Fibroblast of skin of abdomen (primary cell): Measurements from ENCODE around the gene IZUMO1.
A peak's percentile ranks its signal among the peaks of the same experiment; 100 is the strongest.

Experiments
- DNase-seq: peaks from one replicate; pipeline ENCODE4 v3.0.0-alpha.2; 2013

The IZUMO1 gene

DNA sequence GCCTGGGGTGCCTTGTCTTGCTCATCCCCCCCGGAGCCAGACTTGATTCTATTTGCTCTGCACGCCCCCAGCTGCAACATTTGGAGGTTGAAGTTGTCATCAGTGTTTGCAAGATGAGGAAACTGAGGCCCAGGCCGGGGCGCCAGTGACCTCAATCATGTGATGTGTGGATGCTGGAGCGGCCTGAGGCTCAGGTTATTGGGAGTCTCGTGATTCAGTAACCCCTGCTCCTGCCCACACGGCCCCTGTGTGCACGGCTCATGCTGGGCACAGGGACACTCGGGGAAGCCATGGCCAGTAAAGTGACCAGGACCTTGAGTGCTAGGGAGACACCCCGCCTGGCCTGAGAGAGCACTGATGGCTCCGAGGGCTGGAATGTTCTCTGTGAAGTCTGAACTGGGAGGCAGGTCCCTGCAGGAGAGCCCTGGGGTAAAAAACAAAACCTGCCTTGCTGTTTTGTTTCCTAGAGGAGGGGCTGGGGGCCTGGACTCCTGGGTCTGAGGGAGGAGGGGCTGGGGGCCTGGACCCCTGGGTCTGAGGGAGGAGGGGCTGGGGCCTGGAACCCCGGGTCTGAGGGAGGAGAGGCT lies 10.5 kb upstream of the IZUMO1 start:
- no peak for DNase-seq

DNA sequence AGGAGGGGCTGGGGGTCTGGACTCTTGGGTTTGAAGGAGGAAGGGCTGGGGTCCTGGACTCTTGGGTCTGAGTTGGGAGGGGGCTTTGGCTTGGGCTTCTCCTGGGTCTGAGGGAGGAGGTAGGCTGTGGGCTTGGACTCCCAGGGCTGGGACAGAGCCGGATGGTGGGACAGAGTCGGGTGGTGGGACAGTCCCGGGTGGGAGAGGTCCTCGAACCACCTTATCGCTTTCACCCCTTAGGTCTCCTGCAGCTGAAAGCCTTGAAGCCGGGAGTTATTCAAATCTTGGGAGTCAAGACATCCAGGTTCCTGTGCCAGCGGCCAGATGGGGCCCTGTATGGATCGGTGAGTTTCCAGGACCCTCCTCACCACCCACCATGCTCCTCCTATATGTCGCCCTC lies 10.0 kb upstream of the IZUMO1 start:
- no peak for DNase-seq

DNA sequence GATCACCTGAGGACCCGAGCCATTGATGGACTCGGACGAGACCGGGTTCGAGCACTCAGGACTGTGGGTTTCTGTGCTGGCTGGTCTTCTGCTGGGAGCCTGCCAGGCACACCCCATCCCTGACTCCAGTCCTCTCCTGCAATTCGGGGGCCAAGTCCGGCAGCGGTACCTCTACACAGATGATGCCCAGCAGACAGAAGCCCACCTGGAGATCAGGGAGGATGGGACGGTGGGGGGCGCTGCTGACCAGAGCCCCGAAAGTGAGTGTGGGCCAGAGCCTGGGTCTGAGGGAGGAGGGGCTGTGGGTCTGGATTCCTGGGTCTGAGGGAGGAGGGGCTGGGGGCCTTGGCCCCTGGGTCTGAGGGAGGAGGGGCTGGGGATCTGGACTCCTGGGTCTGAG lies 9.5 kb upstream of the IZUMO1 start:
- no peak for DNase-seq

DNA sequence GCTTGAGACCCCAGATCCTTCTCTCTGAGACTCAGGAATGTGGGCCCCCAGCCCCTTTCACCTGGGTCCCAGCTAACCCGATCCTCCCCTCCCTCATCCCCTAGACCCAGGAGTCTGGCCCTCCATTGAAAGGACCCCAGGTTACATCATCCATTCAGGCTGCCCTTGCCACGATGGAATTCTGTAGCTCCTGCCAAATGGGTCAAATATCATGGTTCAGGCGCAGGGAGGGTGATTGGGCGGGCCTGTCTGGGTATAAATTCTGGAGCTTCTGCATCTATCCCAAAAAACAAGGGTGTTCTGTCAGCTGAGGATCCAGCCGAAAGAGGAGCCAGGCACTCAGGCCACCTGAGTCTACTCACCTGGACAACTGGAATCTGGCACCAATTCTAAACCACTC lies 9.1 kb upstream of the IZUMO1 start:
- no peak for DNase-seq

DNA sequence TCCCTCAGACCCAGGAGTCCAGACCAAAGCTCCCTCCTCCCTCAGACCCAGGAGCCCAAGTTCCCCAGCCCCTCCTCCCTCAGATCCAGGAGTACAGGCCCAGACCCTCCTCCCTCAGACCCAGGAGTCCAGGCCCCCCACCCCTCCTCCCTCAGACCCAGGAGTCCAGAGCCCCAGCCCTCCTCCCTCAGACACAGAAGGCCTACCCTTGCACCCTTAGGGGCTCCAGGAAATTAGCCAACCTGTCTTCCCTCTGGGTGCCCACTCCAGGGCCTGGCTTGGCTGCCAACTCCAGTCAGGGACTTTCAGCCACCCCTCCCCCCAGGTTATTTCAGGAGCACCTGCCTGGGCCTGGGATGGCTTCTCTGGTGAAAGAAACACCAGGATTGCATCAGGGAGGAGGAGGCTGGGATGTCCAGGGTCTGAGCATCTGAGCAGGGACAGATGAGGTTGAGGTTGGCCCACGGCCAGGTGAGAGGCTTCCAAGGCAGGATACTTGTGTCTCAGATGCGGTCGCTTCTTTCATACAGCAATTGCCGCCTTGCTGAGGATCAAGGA lies 8.5 kb upstream of the IZUMO1 start, which contains the start of gene FGF21:
Gene FGF21 (plus strand): TSS at position 441 of the 558 bp plus-strand sequence. CDS start 713 bp downstream, outside the sequence.
- peak; percentile 35 for DNase-seq

DNA sequence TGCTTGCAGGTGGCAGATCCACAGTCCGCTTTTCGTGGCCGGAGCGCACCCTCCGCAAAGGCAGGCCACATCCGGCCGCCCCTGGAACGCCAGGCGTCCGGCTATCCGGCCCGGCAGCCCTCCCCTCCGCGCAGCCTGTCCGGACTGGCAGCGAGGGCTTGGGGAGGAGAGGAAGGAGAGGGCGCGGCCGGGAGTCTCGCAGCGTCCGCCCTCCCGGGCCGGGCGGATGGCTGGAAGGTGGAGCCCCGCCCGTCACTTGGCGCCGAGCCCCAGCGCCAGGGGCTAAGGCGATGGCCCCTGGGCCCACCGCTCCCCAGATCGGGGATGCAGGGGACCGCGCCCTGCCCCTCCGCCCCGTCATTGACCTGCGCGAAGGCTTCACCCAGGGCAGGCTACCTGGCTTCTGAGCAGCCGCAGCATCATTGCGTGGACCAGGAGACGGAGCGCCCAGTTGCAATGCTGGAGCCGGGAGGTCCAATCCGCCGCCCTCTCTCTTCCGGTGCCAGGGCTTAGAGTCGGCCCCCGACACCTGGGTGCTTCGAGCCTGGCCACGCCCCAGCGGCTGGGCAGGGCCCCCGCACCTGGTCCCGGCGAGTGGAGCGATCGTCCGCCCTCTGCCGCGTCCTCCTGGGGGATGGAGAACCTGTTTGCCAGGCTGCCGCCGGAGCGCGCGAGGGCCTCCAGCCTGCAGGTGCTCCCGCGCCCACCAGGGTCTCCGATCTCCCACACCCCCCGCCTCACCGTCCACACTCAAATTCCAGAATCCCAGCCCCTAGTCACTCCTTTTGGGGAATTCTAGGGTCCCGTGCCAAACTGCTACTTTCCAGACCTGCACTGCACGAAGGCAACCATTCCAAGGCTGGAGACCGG lies 6.0 kb upstream of the IZUMO1 start, which contains the start of gene FUT1:
Gene FUT1 (minus strand): TSS at position 146 of the 870 bp plus-strand sequence. CDS start 1,360 bp downstream, outside the sequence.
- DNase-seq = no peak

DNA sequence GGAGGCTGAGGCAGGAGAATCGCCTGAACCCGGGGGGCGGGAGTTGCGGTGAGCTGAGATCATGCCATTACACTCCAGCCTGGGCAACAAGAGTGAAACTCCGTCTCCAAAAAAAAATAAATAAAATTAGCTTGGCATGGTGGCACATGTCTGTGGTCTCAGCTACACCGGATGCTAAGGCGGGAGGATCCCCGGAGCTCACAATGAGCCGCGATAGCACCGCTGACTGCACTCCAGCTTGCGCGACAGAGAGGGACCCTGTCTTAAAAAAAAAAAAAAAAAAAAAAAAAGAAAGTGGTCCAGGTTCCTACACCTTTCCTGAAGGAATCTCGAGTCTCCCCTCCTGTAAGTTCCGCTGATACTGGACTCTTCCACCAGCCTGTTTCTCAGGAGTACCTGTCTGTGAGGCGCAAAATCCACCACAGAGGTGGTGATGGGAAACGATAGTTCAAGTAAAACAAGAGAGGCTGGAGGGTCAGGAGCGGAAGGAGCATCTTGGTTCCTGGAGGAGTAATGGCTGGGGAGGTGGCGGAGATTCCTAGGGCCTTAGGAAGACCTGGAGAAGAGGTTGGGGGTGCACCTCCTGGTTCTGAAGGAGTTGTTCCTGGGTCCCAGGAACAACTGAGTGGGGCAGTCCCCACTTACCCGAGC lies 5.3 kb upstream of the IZUMO1 start:
- no peak for DNase-seq

DNA sequence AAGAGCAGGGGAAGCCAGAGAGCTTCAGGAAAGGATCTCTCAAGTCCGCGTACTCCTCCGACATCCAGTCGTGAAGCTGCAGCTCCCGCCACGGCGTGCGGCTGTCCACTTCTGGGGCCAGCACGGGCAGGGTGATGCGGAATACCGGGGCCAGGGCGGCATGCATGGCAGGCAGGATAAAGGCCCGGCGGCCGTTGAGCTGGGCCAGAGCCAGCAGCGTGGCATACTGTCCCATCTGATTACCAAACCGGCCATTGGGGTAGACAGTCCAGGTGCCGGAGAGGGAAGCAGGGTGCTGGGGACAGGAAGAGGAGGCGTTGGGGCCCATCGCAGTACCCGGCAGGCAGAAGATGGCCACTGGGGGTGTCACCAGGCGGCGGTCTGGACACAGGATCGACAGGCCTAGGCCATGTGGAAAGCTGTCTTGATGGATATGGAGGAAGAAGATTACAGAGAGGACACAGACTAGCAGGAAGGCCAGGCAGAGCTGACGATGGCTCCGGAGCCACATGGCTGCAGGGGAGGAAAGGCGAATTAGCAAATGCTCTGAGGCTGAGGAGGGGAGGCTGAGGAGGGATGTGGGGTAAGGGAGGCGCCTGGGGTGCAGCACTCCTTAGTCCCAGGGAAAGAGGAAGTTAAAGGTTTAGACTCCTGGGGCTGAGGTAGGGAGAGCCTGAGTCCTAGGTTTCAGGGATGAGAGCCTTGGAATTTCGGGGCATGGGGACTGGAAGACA lies 4.2 kb upstream of the IZUMO1 start:
- no peak for DNase-seq

DNA sequence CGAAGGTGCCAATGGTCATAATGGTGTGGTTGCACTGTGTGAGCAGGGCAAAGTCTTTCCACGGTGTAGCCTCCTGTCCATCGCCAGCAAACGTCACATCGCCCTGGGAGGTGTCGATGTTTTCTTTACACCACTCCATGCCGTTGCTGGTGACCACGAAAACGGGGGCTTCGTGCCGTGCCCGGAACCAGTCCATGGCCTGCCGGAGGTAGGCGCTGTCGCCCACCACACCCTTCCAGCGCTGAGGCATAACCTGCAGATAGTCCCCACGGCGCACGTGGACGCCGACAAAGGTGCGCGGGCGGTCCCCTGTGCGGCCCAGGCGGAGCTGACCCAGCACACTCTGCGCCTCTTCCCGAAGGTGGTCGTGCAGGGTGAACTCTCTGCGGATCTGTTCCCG lies 3.6 kb upstream of the IZUMO1 start:
- DNase-seq = no peak

DNA sequence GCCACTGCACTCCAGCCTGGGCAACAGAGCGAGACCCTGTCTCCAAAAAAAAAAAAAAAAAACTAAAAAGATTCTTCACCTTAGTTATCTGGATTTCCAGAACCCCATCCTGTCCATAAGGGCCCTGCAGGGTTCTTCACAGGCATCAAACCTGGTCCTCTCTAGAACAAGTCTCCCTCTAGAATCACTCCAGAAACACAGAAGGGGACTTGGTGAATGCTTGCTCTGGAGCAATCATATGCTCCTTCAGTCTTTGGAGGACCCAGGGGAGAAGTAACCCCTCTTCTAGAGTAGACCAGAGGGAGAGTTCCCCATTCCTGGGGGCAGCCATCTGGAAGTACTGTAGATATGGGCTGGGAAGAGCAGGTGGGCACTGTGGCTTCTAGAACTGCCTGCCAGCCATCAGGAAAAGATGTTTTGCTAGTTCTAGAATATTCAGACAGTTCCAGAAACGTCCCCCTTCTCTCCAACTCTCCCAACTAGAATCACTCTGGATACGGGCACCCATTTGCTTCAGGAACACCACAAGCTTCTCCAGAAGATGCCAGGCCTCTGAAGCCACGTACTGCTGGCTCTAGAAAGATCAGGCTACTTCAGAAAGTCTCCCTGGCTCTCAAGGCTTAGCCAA lies 3.0 kb upstream of the IZUMO1 start:
- no peak for DNase-seq

DNA sequence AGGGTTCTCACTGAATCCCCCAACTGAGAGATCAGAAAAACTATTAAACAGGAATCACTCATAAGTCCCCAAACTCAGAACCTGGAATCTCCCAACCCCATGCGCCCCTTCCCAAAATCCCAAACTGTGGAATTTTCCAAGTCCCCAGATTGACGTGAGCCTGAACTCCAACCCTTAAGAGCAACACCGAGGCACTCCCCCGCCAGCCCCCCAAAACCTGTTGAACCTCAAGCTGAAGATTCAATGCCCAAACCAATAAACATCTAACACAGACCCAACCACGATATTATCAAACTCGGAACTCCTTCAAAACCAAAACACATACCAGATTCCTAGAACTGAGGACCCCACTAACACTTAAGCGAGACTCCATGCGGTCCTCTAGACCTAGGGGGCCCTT lies 599 bp downstream of the IZUMO1 start:
- no peak for DNase-seq

DNA sequence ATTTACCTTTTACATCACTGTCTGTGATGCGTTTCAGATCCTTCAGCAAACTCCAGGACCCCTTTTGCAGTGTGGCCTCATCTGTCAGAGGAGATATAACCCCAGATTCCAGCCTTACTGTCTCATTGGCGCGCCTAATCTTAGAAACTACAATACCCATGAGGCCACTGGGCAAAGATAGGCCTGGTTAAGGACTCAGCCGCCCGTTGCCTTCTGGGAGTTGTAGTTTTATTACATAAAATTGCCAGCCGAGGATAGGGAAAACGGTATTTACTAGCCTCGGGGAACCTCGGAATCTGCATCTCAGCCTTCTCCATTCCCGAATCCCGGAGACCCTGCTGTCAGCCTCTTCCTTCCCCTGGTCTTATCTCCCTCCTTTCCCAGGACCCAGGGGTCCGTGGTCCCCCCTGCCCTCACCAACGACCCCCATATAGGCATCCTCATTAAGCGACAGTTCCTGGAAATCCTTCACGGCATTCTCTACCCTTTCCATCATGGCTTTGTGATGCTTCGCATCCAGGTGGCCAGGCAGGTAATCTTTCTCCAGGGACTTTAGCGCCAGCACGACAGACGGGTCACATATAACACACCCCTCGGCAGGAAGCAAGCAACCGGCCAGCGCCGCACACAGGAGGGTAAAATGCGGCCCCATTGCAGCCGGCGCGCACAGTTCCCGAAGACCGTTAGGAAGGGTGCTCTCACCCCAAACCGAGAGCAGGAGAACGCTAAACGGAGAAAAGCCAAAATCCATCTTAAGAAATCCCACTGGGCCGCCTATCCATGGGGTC lies 1.3 kb downstream of the IZUMO1 start:
- DNase-seq = peak; percentile 49

DNA sequence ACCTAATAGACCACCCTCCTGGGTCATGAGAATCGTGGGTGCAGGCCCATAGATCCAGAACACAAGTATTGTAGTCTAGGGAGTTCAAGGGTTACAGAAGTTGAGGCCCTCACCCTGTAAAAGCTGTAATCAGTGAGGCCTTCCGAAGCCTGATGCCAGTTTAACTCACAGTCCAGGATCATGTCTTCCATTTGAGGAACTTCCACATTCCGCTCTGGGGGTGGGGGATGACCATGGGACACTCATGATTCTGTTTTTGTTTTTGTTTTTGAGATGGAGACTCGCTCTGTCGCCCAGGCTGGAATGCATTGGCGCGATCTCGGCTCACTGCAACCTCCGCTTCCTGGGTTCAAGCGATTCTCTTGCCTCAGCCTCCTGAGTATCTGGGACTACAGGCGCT lies 4.6 kb downstream of the IZUMO1 start:
- no peak for DNase-seq

DNA sequence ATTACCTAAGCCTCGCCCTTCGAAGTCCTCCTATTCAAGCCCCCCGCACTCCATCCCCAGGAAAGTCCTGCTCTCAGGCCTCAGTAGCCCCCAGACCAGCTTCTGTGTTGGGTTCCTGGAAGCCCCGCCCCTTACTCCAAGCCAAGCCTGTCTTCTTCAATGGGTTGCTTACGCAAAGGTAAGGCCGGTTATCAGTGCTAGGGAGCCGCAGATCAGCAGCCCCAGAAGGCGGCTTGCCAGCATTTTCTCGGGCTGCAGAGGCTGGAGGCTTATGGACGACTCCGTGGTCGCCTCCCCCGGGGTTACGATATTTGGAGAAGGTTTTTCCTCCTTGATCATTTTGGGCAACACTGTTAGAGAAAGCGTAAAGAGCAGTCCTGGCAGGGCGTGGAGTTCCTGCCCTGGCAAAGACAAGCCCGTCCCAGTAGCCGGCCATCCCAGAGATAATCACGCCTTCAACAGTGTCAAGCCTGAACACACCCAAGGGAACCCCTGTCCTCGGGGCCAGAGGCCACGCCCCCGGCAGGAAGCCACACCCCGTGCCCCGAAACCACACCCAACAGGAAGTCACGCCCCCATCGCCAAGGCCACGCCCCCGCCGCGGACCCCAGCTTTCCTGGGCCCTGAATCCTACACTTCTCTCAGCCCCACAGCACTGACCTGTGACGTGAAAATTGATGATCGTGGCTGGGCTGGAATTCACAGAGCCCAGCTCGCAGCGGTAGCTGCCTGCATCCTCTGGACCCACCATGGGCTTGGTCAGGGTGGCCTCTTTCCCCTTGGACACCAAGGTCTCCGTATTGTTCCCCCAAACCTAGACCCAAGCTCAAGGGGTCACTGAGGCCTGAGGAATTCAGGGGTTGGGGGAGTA lies 5.3 kb downstream of the IZUMO1 start:
- DNase-seq = no peak

DNA sequence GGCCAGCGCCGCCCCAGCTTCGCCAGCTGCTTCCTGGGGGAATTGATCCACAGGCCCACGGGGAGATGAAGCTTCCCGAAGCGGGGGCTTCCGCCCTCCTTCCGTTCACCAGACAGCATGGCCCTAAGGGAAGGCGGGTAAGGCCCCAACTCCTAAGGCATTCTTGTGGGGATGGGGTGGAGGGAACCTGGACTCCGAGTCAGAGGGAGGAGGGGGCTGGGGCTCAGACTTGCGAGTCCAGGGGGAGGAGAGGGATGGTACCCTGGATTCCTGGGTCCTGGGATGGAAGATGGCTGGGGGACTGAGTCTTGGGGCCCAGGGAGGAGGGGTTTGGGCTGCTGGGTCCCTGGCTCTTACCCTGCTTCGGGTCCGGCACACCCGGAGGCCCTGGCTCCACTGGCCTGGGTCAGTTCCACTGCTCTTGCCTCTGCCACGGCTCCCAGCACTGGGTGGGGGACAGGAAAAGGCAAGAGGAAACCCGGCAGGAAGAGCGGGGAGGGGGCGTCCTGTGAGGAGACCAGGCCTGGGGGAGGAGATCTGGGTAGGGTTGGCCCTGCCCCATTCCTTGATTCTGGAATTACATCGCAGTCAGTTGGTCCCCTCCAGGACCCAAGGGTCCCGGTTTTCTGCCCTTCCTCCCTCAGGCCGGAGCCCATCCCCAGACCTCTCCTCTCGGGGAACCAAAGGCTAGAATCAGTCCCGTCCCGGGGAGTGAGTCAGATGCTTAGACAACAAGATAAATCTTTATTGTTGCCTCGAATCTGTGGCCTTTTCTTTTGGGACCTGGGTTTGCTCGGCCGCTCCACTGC lies 6.3 kb downstream of the IZUMO1 start, which contains the start of gene RASIP1:
Gene RASIP1 (minus strand): TSS at position 447 of the 809 bp plus-strand sequence. CDS start 328 bp downstream, at position 119.
- no peak for DNase-seq

DNA sequence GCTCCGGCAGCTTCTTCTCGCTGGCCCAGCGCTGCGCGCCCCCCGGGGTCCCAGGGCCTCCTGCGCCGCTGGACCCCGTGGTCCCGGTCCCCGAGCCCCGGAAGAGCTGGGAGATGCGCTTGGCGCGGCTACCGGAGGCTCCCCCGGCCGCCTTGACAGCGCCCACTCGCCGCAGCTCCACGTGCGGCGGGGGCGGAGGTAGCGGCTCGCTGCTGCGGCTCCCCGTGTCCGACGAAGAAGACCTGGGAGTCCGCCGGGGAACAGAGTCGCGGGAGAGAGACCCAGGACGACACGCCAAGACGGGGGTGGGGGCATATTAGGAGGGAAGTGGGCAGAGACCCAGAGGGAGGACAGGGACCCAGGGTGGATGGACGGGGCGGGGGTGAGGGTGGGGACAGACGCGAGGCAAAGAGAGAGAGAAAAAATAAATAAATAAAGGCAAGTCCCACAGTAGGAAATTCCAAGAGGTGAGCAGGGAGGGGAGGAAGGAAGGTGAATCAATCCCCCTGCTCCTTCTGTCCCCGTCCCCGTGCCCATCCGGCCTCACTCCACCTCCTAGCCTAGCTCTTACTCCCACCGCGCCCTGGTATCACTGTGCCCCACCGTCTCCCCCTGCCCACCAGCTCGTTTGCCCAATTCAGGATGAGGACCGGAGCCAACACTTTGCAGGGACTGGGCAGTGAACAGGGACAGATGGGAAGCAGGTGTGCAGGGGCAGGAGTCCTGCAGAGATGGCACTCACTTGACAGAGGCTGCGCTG lies 7.1 kb downstream of the IZUMO1 start:
- DNase-seq = no peak

DNA sequence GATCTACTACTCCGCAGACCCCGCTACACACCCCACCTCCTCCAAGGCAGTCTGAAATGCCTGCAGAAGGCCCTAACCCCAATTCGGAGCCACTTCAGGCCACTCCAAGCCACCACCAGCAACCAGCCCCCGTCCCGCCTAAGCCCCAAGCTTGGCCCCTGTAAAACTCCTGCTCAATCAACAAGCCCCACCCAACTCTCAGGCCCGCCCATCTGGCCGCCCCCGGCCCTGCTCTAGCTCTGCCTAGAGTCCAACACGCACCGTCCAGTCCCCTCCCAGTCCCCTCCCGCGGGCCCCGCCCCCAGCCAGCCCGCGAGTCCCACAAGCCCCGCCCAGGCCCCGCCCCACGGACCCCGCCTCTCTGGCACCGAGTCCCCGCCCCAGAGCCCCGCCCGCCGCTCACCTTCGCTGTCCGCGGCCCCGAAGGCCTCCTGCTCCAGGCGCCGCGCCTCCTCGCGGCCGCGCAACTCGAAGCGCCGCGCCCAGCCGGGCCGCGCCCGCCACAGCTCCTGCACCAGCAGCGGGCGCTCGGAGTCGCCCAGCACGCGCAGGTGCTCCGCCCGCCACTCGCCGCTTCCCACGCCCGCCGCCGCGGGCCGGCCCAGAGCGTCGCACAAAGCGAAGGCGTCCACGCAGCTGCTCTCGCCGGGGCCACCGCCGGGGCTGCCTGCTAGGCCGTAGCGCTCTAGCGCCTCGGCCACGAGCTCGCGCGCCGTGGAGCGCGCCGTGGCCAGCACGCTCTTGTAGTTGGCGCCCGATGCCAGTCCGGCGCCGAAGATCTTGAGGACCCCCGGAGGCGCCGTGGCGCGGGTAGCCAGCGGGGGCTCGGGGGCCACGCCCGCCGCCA lies 7.9 kb downstream of the IZUMO1 start:
- DNase-seq = peak; percentile 68
